CD4-positive, alpha-beta T cell treated with Interferon alpha-2 for 1 hour (primary cell): ENCODE data around the gene RMRP.

ENCODE experiments used
- DNase-seq, 2 donors: peaks; one replicate each; pipeline ENCODE4 v3.0.0-alpha.2; 2020 to 2022

The RMRP gene

DNA sequence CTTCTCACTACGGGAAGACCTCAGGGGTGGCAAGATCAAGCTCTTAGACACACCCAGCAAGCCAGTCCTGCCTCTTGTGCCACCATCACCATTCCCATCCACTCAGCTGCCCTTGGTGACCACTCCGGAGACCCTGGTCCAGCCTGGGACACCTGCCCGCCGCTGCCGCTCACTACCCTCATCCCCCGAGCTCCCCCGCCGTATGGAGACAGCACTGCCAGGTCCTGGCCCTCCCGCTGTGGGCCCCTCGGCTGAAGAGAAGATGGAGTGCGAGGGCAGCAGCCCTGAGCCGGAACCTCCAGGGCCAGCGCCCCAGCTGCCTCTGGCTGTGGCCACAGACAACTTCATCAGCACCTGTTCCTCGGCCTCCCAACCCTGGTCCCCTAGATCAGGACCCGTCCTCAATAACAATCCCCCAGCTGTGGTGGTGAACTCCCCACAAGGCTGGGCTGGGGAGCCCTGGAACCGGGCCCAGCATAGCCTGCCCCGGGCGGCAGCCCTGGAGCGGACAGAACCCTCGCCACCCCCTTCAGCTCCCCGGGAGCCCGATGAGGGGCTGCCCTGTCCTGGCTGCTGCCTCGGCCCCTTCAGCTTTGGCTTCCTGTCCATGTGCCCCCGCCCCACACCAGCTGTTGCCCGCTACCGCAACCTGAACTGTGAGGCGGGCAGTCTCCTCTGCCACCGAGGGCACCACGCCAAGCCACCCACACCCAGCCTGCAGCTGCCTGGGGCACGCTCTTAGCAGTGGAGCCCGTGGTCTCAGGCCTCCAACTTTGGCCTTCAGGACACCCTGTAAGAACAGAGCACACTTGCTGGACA lies 48.6 kb downstream of the RMRP start:
- no peak for DNase-seq

GRCh38 chr9:35608221-35608620 lies 49.6 kb downstream of the RMRP start:
- no peak for DNase-seq
